GM18498 (cell line): ENCODE data around the gene CAMK2G.
"Not testable (repeated sequence)": the region's sequence is repeated elsewhere in the genome, so short reads cannot be mapped to it uniquely, and the experiment has no call there.

Experiments used
- ATAC-seq: cut with Tn5 transposase; IDR thresholded peaks from one replicate; pipeline ENCODE4 v1.9.1; 2021; ENCODE audit warnings: mild to moderate bottlenecking, moderate library complexity; ENCODE audit not compliant: unreplicated experiment

CAMK2G gene

GRCh38 chr10:73905256-73906020, 31.1 kb upstream of the CAMK2G start:
- no peak for ATAC-seq

- no peak for ATAC-seq
Measured at GRCh38 chr10:73902351-73902750, 28.0 kb upstream of the CAMK2G start.

GRCh38 chr10:73901261-73901660, 26.9 kb upstream of the CAMK2G start:
- ATAC-seq = no peak

- ATAC-seq = no peak
Measured at GRCh38 chr10:73900064-73900463, 25.7 kb upstream of the CAMK2G start.

- ATAC-seq = no peak
Measured at GRCh38 chr10:73899423-73899822, 25.1 kb upstream of the CAMK2G start.

GRCh38 chr10:73898730-73899410, 24.5 kb upstream of the CAMK2G start:
- ATAC-seq = no peak

GRCh38 chr10:73897693-73898092, 23.3 kb upstream of the CAMK2G start:
- ATAC-seq = no peak

GRCh38 chr10:73895381-73895780, 21.0 kb upstream of the CAMK2G start:
- ATAC-seq = not testable (repeated sequence)

GRCh38 chr10:73894245-73894971, 20.1 kb upstream of the CAMK2G start:
- ATAC-seq = no peak

- ATAC-seq = no peak
Measured at GRCh38 chr10:73893426-73893825, 19.1 kb upstream of the CAMK2G start.

- ATAC-seq = no peak
Measured at GRCh38 chr10:73892310-73893030, 18.1 kb upstream of the CAMK2G start.

GRCh38 chr10:73891540-73891939, 17.2 kb upstream of the CAMK2G start:
- ATAC-seq = no peak

- not testable (repeated sequence) for ATAC-seq
Measured at GRCh38 chr10:73890830-73891229, 16.5 kb upstream of the CAMK2G start.

GRCh38 chr10:73890261-73890660, 15.9 kb upstream of the CAMK2G start:
- no peak for ATAC-seq

GRCh38 chr10:73889416-73889815, 15.1 kb upstream of the CAMK2G start:
- not testable (repeated sequence) for ATAC-seq

GRCh38 chr10:73889014-73889413, 14.7 kb upstream of the CAMK2G start:
- no peak for ATAC-seq

GRCh38 chr10:73888514-73888913, 14.2 kb upstream of the CAMK2G start:
- ATAC-seq = no peak

- ATAC-seq = no peak
Measured at GRCh38 chr10:73887294-73888039, 13.1 kb upstream of the CAMK2G start.

GRCh38 chr10:73886661-73887293, 12.4 kb upstream of the CAMK2G start:
- no peak for ATAC-seq

- ATAC-seq = peak; percentile 72
Measured at GRCh38 chr10:73886085-73886529, 11.8 kb upstream of the CAMK2G start.
